Smooth muscle cell (in vitro differentiated cells): Measurements from ENCODE around the gene PLXNA2. TPM values are rescaled to one million over a fixed set of nuclear protein-coding genes. Genes with fewer than 3 reads are reported as not detected.

Experiments used
- DNase-seq: peaks from one replicate; lab custom pipeline; 2025; ENCODE audit not compliant: unreplicated experiment; lab: John Stamatoyannopoulos, UW
- H2AFZ ChIP-seq: fragments of 200-600 bp; sonication (generic); 2 replicates; pipeline ENCODE4 v1.6.0; 2016; ENCODE audit warnings: antibody characterized with exemption, low read depth, mild to moderate bottlenecking
- H3F3A ChIP-seq: fragments of 200-600 bp; sonication (generic); 2 replicates; pipeline ENCODE4 v1.6.0; 2017; ENCODE audit warnings: antibody characterized with exemption, low read depth
- H3K27ac ChIP-seq: fragments of 200-600 bp; sonication (generic); 2 replicates; pipeline ENCODE4 v1.5.1; 2016; ENCODE audit warnings: low read depth, mild to moderate bottlenecking
- H3K27me3 ChIP-seq: fragments of 200-600 bp; sonication (generic); 2 replicates; pipeline ENCODE4 v1.6.1; 2016; ENCODE audit warnings: low read depth, mild to moderate bottlenecking
- H3K36me3 ChIP-seq: fragments of 200-600 bp; sonication (generic); 2 replicates; pipeline ENCODE4 v1.5.1; 2016; ENCODE audit warnings: low read depth
- H3K4me1 ChIP-seq: fragments of 200-600 bp; sonication (generic); 2 replicates; pipeline ENCODE4 v1.5.1; 2016; ENCODE audit warnings: low read depth
- H3K4me2 ChIP-seq: fragments of 200-600 bp; sonication (generic); 2 replicates; pipeline ENCODE4 v1.6.0; 2016; ENCODE audit warnings: mild to moderate bottlenecking
- H3K4me3 ChIP-seq: fragments of 200-600 bp; sonication (generic); 2 replicates; pipeline ENCODE4 v1.5.1; 2016; ENCODE audit warnings: mild to moderate bottlenecking
- H3K79me2 ChIP-seq: fragments of 200-600 bp; sonication (generic); 2 replicates; pipeline ENCODE4 v1.6.0; 2016; ENCODE audit warnings: low read depth, mild to moderate bottlenecking
- H3K9ac ChIP-seq: fragments of 200-600 bp; sonication (generic); 2 replicates; pipeline ENCODE4 v1.6.0; 2016; ENCODE audit warnings: low read depth
- H3K9me3 ChIP-seq: fragments of 200-600 bp; sonication (generic); replicated peaks from 2 replicates; pipeline ENCODE4 v1.5.1; 2016; ENCODE audit warnings: low read depth
- H4K20me1 ChIP-seq: fragments of 200-600 bp; sonication (generic); 2 replicates; pipeline ENCODE4 v1.6.0; 2016; ENCODE audit warnings: low read depth
- WGBS: methylation state at CpG from one replicate; pipeline ENCODE4 v1.1.7; 2016; ENCODE audit warnings: low lambda C conversion rate; 5-methylcytosine and 5-hydroxymethylcytosine counted together
- polyA plus RNA-seq: library from polyadenylated mRNA; unstranded; fragments of >200 nt; fragmentation: Nextera tagmentation; extraction: Ambion mirVana; gene quantifications from 2 replicates; pipeline ENCODE4 v1.2.1, GENCODE V29; 2016
- total RNA-seq: library from RNA; depleted of rRNA; stranded (reverse); fragments of >200 nt; gene quantifications from 2 replicates; pipeline ENCODE4 v1.2.3, GENCODE V29; 2014
- TF ChIP-seq, protein P1 (sequence below): fragments of 200-600 bp; sonication (generic); IDR thresholded peaks from 2 replicates; pipeline ENCODE4 v1.5.1; 2017; ENCODE audit warnings: borderline replicate concordance, mild to moderate bottlenecking, antibody characterized with exemption; ENCODE audit not compliant: insufficient read depth, poor library complexity, severe bottlenecking

Gene PLXNA2
- total and polyA plus RNA-seq, 2 experiments from 2014 or later, result 8.2 to 8.7 TPM

DNA sequence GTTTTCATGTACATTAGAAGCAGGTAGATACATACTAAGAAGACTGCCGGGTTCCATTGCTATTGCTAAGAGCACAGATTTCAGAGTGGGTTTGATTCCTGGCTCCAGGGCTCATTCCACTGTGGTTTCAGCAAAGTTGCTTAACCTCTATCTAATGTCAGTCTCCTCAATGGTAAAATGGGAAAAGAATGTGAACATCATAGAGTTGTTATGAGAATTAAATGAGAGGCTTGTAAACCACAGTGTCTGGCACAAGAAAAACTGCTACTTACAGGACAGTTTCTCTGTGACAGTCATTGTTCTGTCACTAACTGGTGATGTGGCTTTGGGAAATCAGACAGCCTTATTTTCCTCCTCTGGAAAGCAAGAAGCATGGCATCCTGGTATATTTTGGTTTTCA, 10.7 kb upstream of the PLXNA2 start:
- H3K4me2 ChIP-seq, result peak overlapping the region; percentile 42
- DNase-seq, result no peak
- WGBS, result 8% methylated on average over 1 of the region's 1 CpG

DNA sequence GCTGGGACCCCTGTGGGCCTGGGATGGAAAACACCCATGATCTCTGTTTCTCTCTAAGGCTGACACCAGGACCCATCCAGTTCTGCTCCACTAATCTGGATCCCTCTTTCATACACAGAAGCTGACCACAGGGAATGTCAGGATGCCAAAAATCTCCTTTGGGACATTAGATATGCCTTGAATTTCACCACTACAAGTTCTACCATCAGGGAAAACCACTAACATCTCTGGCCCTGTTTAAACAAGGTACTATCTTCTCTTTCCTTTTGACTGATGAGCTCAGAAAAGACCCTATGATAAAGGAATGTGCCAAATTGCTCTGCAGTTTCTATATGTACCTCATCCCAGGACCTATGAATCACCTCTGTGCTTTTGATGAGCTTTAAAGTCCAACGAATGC, 10.2 kb upstream of the PLXNA2 start:
- H3K27ac ChIP-seq, result peak overlapping the region; percentile 82
- no peak for DNase-seq
- H3K27me3 ChIP-seq, result no peaks in the 10 kb centered on the region
- H4K20me1 ChIP-seq, result no peaks in the 10 kb centered on the region
- H3K4me1 ChIP-seq, result peaks cover 30% of the 10 kb centered on the region
- H3K9me3 ChIP-seq, result no peaks in the 10 kb centered on the region
- no peaks in the 10 kb centered on the region for H3K36me3 ChIP-seq
- no peaks in the 10 kb centered on the region for H3K79me2 ChIP-seq
- H3K4me2 ChIP-seq, result peak overlapping the region; percentile 42
- peaks cover 18% of the 10 kb centered on the region for H3F3A ChIP-seq
- WGBS, result 30% methylated on average over 1 of the region's 1 CpG
- H3K4me3 ChIP-seq, result no peak overlapping the region
- H2AFZ ChIP-seq, result no peak overlapping the region
- TF ChIP-seq, protein P1, sequence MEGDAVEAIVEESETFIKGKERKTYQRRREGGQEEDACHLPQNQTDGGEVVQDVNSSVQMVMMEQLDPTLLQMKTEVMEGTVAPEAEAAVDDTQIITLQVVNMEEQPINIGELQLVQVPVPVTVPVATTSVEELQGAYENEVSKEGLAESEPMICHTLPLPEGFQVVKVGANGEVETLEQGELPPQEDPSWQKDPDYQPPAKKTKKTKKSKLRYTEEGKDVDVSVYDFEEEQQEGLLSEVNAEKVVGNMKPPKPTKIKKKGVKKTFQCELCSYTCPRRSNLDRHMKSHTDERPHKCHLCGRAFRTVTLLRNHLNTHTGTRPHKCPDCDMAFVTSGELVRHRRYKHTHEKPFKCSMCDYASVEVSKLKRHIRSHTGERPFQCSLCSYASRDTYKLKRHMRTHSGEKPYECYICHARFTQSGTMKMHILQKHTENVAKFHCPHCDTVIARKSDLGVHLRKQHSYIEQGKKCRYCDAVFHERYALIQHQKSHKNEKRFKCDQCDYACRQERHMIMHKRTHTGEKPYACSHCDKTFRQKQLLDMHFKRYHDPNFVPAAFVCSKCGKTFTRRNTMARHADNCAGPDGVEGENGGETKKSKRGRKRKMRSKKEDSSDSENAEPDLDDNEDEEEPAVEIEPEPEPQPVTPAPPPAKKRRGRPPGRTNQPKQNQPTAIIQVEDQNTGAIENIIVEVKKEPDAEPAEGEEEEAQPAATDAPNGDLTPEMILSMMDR, result no peak
- H3K9ac ChIP-seq, result peak overlapping the region; percentile 17

More for the DNA sequence above, 10.7 kb upstream of the PLXNA2 start:
- Histone ChIP-seq H3K27me3 (no peaks in the 10 kb centered on the region), H3K4me3 (no peak overlapping the region), H3K9me3 (no peaks in the 10 kb centered on the region), H3K79me2 (no peaks in the 10 kb centered on the region), H4K20me1 (no peaks in the 10 kb centered on the region), H3F3A (peaks cover 18% of the 10 kb centered on the region), H3K4me1 (peaks cover 30% of the 10 kb centered on the region), H3K27ac (peak overlapping the region; percentile 82), H2AFZ (no peak overlapping the region), H3K36me3 (no peaks in the 10 kb centered on the region), H3K9ac (peak overlapping the region; percentile 42)
- TF ChIP-seq, protein P1, result no peak

DNA sequence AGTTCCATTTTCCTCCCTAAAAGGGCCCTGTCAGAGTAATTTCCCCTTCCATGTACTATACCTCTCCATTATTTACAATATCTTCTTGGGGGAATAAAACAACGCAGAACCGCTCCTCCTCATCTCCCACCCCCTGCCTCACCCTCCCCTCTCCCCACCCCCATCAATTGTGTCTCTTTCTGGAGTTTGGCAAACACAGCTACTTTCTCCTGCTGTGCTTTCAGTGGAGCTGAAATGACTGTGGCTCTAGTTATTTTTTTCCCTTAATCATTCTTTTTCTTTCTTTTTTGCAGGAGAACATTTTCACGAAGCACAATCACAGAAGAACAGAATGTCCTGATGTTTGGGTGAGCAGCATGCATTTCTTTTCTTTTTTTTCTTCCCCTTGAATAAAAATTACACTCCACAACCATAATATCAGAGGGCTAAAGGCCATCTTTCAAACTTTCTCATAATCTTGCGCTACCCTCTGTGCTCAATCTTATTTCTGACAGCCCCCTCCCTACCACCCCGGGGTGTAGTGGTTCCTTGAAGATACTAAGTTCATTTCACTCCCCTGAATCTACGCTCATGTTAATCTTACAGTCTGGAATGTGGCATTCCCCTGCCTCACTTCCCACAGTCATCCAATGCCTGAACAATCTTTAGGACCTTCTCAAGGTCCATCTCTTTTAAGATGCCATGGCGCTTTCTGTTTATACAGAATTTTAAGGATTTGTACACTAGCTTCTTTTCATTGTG, 8.8 kb upstream of the PLXNA2 start:
- Histone ChIP-seq H3K27ac (peak overlapping the region; percentile 36), H2AFZ (no peak overlapping the region), H3K4me1 (peaks cover 37% of the 10 kb centered on the region), H3K4me2 (peak overlapping the region; percentile 17), H3K4me3 (no peak overlapping the region), H3K9me3 (no peaks in the 10 kb centered on the region), H3K36me3 (no peaks in the 10 kb centered on the region), H3F3A (peaks cover 18% of the 10 kb centered on the region), H3K79me2 (no peaks in the 10 kb centered on the region), H4K20me1 (no peaks in the 10 kb centered on the region), H3K27me3 (no peaks in the 10 kb centered on the region), H3K9ac (peak overlapping the region; percentile 17)
- 66% methylated on average over 7 of the region's 7 CpGs for WGBS
- TF ChIP-seq, protein P1, result no peak
- DNase-seq, result no peak
